Skeletal muscle satellite cell (primary cell): Measurements from ENCODE around the gene ATP6V0E1. TPM values are rescaled to one million over a fixed set of nuclear protein-coding genes. Genes with fewer than 3 reads are reported as not detected.
A peak's percentile ranks its signal among the peaks of the same experiment; 100 is the strongest.
"Not testable (repeated sequence)": the region's sequence is repeated elsewhere in the genome, so short reads cannot be mapped to it uniquely, and the experiment has no call there.

Experiments
- H3K27me3 ChIP-seq: 2 replicates; pipeline ENCODE4 v1.7.0; 2013; ENCODE audit warnings: low read length; ENCODE audit not compliant: control insufficient read depth, insufficient read depth
- H3K36me3 ChIP-seq: 2 replicates; pipeline ENCODE4 v1.7.0; 2013; ENCODE audit warnings: mild to moderate bottlenecking, control low read depth, low read length; ENCODE audit not compliant: insufficient read depth
- H3K4me1 ChIP-seq: 2 replicates; pipeline ENCODE4 v1.7.0; 2013; ENCODE audit warnings: low read length; ENCODE audit not compliant: control insufficient read depth, insufficient read depth
- H3K4me2 ChIP-seq: 2 replicates; pipeline ENCODE4 v1.7.0; 2013; ENCODE audit warnings: mild to moderate bottlenecking, low read length
- H3K4me3 ChIP-seq: 2 replicates; pipeline ENCODE4 v1.7.0; 2013; ENCODE audit warnings: low read length
- H3K9ac ChIP-seq: 2 replicates; pipeline ENCODE4 v1.7.0; 2013; ENCODE audit warnings: mild to moderate bottlenecking, low read depth, low read length, moderate library complexity
- H3K9me3 ChIP-seq: replicated peaks from 2 replicates; pipeline ENCODE4 v1.7.0; 2013; ENCODE audit warnings: mild to moderate bottlenecking, control low read depth, low read length
- small RNA-seq: library from RNA; depleted of rRNA; stranded (forward); fragments of <200 nt; gene quantifications from one replicate; pipeline ENCODE3, GENCODE V24; 2012

The ATP6V0E1 gene

GRCh38 chr5:173056783-173057061 is 73.2 kb downstream of the ATP6V0E1 start:
- peak overlapping the region; percentile 96 for H3K9ac ChIP-seq
- peaks cover 32% of the 10 kb centered on the region for H3K4me1 ChIP-seq
- peak overlapping the region; percentile 75 for H3K4me2 ChIP-seq
- no peaks in the 10 kb centered on the region for H3K27me3 ChIP-seq
- no peaks in the 10 kb centered on the region for H3K9me3 ChIP-seq
- H3K36me3 ChIP-seq = peaks cover 5% of the 10 kb centered on the region
- peak overlapping the region; percentile 92 for H3K4me3 ChIP-seq

GRCh38 chr5:173057062-173057924 is 73.7 kb downstream of the ATP6V0E1 start:
- Histone ChIP-seq H3K27me3 (no peaks in the 10 kb centered on the region), H3K4me1 (peaks cover 26% of the 10 kb centered on the region), H3K4me2 (peak overlapping the region; percentile 96), H3K36me3 (peaks cover 5% of the 10 kb centered on the region), H3K4me3 (peak overlapping the region; percentile 92), H3K9ac (peak overlapping the region; percentile 96), H3K9me3 (no peaks in the 10 kb centered on the region)

GRCh38 chr5:173062141-173062540 is 78.6 kb downstream of the ATP6V0E1 start:
- Histone ChIP-seq H3K9me3 (no peaks in the 10 kb centered on the region), H3K4me3 (no peak overlapping the region), H3K36me3 (peaks cover 5% of the 10 kb centered on the region), H3K9ac (no peak overlapping the region), H3K27me3 (no peaks in the 10 kb centered on the region), H3K4me2 (no peak overlapping the region), H3K4me1 (peaks cover 4% of the 10 kb centered on the region)

- Histone ChIP-seq H3K4me1 (no peaks in the 10 kb centered on the region), H3K9ac (no peak overlapping the region), H3K36me3 (peaks cover 5% of the 10 kb centered on the region), H3K4me2 (no peak overlapping the region), H3K4me3 (no peak overlapping the region), H3K9me3 (no peaks in the 10 kb centered on the region), H3K27me3 (no peaks in the 10 kb centered on the region)
These were observed 81.6 kb downstream of the ATP6V0E1 start for GRCh38 chr5:173065155-173065554.

GRCh38 chr5:173069671-173070070 is 86.1 kb downstream of the ATP6V0E1 start:
- no peak overlapping the region for H3K9ac ChIP-seq
- H3K4me3 ChIP-seq = no peak overlapping the region
- H3K4me1 ChIP-seq = no peaks in the 10 kb centered on the region
- no peak overlapping the region for H3K4me2 ChIP-seq
- H3K36me3 ChIP-seq = no peaks in the 10 kb centered on the region
- no peaks in the 10 kb centered on the region for H3K9me3 ChIP-seq
- H3K27me3 ChIP-seq = no peaks in the 10 kb centered on the region

GRCh38 chr5:173075137-173075843 is 91.7 kb downstream of the ATP6V0E1 start:
- H3K4me3 ChIP-seq = no peak overlapping the region
- no peaks in the 10 kb centered on the region for H3K36me3 ChIP-seq
- H3K27me3 ChIP-seq = no peaks in the 10 kb centered on the region
- H3K4me2 ChIP-seq = no peak overlapping the region
- H3K9me3 ChIP-seq = no peaks in the 10 kb centered on the region
- no peaks in the 10 kb centered on the region for H3K4me1 ChIP-seq
- H3K9ac ChIP-seq = no peak overlapping the region

GRCh38 chr5:173075970-173076369 is 92.4 kb downstream of the ATP6V0E1 start:
- H3K4me3 ChIP-seq = no peak overlapping the region
- no peaks in the 10 kb centered on the region for H3K4me1 ChIP-seq
- no peaks in the 10 kb centered on the region for H3K27me3 ChIP-seq
- H3K9me3 ChIP-seq = no peaks in the 10 kb centered on the region
- H3K9ac ChIP-seq = no peak overlapping the region
- H3K4me2 ChIP-seq = no peak overlapping the region
- H3K36me3 ChIP-seq = no peaks in the 10 kb centered on the region

- not testable (repeated sequence) for H3K4me2 ChIP-seq, H3K4me1 ChIP-seq, H3K36me3 ChIP-seq, H3K9ac ChIP-seq, H3K27me3 ChIP-seq, H3K9me3 ChIP-seq, H3K4me3 ChIP-seq
These were observed 92.9 kb downstream of the ATP6V0E1 start for GRCh38 chr5:173076471-173076870.

- Histone ChIP-seq H3K27me3 (no peaks in the 10 kb centered on the region), H3K36me3 (no peaks in the 10 kb centered on the region), H3K9ac (no peak overlapping the region), H3K4me1 (no peaks in the 10 kb centered on the region), H3K4me3 (no peak overlapping the region), H3K9me3 (no peaks in the 10 kb centered on the region), H3K4me2 (no peak overlapping the region)
These were observed 95.3 kb downstream of the ATP6V0E1 start for GRCh38 chr5:173078878-173079277.

Small RNAs within 50 kb of the gene (small RNA-seq; reads per million reads assigned to genes)
- gene RF00019 (not detected), gene SNORA74B (4,866 reads per million, percentile 100 among the genes with 10 or more reads in this experiment)
